IPS DF 4.7 (cell line): Measurements from ENCODE around the gene DDX41.
"Not testable (repeated sequence)": the region's sequence is repeated elsewhere in the genome, so short reads cannot be mapped to it uniquely, and the experiment has no call there.

ENCODE experiments used
- DNase-seq: peaks from one replicate; pipeline ENCODE4 v3.0.0-alpha.2; 2013; ENCODE audit warnings: low spot score; ENCODE audit errors: extremely low read depth

Gene DDX41

DNA sequence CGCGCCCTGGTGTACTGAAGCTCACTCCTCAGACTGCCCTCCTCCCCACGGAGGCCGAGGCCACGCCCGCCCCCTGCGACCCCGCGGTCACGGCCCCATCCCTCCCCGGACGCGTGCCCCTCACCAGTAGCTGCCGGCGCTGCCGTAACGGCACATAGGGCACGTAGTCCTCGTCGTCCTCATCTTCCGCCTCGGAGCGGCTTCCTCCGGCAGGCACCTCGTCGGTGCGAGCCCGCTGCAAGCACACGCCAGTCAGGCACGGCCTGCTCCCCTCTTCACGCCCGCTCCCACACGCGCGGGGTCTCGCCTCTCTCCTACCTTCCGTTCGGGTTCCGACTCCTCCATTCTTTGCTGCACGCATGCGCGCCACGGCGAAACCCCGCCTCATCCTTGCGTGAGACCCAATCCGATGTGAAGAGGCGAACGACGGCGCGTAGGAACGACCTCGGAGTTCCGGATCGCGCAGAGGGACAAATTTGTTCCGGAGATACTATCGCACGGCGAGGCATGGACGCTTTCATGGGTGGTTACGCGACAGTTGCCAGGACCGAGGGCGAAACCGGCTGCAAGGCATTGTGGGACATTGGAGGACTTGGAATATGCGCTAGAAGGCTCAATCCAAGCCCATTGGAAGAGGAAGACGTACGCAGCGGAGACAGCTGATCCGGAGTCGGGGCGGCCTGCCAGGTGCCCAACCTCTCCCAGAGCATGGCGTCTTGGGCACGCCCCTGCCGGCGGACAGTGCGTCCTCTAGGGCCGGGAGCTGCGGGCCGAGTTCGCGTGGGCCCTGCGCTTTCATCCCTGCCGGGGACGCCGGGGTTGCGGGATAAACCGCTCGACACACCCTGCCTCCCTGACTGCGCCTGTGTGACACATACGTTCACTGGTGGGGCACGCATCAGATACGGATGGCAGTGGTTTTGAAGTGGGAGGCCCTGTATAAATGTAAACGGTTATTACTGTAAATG lies at the start of gene DDX41:
Gene DDX41, minus strand, starts transcription at position 361 of the 968 bp plus-strand sequence. Its CDS starts 16 bp downstream, at position 345.
- DNase-seq = peak; percentile 95

- DNase-seq = no peak
Observed at GRCh38 chr5:177565046-177565445, 48.3 kb upstream of the DDX41 start.

GRCh38 chr5:177559446-177559941 lies 42.7 kb upstream of the DDX41 start:
- not testable (repeated sequence) for DNase-seq

DNA sequence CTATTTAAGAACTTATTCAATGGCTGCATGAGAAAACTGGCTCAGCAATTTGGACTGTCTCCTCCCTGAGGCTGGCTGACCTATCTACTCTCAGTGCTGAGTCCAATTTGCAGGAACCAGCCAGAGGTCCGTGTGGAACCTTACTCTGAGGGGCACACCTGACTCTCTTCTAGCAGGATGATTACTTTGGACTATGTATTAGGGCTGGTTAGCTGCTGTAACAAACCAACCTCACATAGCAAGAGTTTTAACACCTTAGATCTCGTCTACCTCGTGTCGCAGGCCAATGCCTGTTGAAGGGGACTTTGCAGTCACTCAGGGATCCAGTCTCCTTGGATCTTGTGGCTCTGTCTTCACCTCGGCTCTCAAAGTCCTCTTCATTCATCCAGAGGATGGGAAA lies 41.0 kb upstream of the DDX41 start:
- DNase-seq = no peak

- DNase-seq = no peak
Observed at GRCh38 chr5:177557041-177557647, 40.4 kb upstream of the DDX41 start.

- no peak for DNase-seq
Observed at GRCh38 chr5:177555665-177556064, 38.9 kb upstream of the DDX41 start.

DNA sequence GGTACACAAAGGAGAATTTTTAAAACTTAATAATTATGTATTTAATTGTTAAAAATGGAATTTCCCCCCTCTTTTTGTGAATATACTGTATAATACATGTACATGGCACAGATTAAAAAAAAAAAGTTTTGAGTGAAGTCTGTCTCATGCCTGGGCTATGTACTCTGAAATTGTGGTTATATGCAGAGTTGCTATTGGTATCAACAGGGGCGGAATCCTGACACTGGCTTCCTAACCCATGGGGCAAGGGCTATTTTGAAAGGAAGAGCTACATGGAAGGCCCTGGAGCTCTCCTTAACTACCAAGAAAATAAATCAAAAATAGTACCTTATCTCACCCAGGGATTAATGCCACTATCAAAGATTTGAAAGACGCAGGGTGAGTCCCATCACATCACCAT lies 38.5 kb upstream of the DDX41 start:
- DNase-seq = no peak

- no peak for DNase-seq
Observed at GRCh38 chr5:177554474-177555111, 37.8 kb upstream of the DDX41 start, which contains the start of gene FAM193B. FAM193B (minus strand) TSS chr5:177554563; CDS start chr5:177554458, 105 bp downstream.

GRCh38 chr5:177553671-177554429 lies 37.1 kb upstream of the DDX41 start:
- DNase-seq = no peak

DNA sequence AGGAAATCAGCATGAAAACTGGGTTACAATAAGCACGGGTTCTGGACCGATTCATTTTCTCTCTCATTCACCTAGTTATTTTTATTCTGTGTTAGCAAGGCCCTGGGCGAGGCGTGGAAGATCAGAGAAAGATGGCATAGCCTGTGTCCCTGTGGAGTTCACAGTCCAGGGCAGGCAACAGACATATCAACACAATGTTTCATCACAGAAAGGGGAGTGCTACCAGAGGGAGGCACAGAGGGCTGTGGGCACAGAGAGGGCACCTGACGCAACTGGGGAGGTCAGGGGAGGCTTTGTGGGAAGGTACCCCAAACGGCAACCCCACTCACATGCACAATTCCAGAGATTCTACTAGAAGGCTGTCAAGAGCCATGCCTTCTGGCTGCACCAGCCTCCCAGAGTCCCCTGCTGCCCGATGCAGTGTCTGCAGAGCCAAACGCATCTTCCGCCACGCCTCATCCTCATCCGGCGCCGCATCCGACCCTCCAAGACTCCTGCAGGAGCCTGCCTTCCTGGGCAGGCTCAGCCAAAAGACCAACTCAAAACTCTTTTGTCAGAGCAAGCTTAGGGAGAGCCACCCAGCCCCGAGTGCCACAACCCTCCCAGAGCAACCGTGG lies 36.2 kb upstream of the DDX41 start:
- no peak for DNase-seq

- no peak for DNase-seq
Observed at GRCh38 chr5:177550122-177550521, 33.4 kb upstream of the DDX41 start.

DNA sequence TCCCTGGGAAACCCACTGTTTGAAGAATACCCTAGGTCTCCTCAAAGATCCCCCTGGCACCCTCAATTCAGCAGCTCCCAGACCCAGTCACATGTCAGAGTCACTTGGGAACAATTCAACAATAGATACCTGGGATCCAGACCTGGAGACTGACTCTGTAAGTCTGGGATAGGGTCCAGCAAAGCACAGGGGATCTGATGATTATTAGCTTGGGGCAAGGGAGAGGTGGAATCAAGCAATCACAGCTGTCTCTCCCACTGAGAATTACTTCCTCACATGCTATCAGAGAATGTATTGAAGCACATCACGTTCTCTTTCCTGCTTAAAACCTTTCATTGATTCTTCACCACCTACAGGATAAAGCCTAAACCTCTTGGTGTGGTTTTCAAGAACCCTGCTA lies 31.7 kb upstream of the DDX41 start:
- DNase-seq = no peak

DNA sequence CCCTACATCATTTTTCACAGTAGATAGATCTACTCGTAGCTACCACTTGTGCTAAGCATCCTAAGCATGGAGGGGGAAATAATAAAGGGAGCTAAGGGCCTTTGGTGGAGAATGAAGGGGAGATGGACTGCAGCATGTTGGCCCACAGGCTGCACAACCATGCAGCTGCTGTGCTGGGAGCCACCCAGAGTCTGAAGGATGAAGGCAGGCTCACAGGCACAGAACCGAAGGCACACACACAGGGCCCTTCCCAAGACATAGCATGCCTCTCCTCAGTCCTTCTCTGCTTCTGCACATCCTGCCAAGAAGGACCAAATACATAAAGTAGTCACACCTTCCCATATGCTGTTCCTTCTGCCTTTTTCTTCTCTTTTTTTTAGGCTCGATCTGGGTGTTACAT lies 31.0 kb upstream of the DDX41 start:
- DNase-seq = no peak

- DNase-seq = no peak
Observed at GRCh38 chr5:177546258-177546741, 29.5 kb upstream of the DDX41 start.

DNA sequence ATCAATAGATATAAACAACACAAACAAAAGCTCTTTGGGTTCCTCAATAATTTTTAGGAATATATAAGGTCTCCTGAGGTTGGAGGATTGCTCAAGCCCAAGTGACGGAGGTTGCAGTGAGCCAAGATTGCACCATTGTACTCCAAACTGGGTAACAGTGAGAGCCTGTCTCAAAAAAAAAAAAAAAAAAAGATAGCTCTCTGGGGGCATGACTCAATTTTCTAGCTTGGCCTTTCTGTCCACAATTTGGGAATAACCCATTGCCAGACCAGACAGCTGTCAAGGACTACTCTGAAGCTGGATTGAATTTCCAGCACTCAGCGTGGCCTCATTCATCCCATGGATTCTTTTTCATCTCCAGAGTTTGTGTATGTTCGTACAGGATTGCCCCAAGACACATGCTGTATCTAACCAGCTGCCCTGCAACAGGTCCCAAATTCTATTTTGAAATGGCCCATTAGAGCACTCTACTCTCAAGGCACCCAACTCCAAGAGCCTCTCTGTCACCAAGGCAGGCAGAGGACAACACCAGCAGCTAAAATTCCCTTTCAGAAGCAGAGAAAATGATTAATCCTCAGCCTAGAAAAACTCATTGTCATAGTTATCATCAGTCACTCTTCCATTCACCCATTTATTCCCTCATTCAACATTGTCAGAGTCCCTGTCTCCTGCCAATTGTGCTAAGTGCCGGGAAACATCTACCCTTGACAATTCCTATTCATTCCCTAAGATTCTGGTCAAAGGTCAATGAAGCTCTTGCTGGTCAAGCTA lies 28.9 kb upstream of the DDX41 start:
- DNase-seq = no peak

DNA sequence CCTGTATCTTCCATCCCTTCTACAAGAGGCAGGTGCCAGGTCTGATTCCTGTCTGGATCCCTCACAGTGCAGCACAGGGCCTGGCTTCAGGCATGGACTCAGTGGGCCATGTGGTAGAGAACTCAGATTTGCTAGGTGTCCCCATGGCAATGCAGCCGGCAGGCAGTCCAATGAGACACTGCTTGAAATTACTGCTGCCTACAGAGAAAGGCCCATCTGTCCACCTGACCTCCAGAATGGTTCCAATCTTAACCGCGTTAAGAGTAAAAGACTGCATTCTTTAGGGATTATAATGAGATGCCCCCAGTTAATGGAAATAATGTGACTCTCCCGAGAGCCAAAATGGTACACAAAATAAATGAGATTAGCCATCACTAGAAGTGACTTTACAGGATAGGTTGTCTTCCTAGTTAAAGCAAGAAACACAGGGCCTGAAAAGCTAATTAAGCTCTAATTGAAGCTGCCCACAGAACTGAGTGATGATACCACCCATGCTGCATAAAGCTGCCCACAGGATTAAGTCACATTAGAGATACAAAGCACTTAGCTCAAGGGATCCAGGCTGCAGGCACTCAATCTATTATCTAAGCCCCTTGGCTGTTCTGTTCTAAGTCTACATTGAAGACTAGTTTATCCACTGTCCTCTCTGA lies 26.2 kb upstream of the DDX41 start:
- no peak for DNase-seq

- DNase-seq = no peak
Observed at GRCh38 chr5:177540438-177540837, 23.7 kb upstream of the DDX41 start.

DNA sequence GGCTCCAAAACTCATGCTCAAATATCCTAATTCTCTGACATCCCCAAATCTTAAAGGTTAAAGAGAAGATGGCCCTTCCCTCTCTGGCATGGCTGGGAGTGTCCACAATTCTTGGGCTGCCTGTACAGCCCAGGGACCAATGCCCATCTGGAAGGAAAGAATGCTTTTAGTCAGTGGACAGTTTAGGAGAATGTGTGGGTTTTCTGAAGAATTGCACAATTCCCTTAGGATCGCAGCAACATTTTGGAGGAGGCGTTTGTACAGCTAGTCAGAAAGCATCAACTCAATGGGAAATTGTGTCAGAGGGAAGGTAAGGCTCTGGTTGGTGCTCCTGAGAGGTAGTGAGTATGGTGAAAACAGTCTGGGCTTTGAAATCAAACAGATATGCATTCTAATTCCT lies 22.6 kb upstream of the DDX41 start:
- no peak for DNase-seq

DNA sequence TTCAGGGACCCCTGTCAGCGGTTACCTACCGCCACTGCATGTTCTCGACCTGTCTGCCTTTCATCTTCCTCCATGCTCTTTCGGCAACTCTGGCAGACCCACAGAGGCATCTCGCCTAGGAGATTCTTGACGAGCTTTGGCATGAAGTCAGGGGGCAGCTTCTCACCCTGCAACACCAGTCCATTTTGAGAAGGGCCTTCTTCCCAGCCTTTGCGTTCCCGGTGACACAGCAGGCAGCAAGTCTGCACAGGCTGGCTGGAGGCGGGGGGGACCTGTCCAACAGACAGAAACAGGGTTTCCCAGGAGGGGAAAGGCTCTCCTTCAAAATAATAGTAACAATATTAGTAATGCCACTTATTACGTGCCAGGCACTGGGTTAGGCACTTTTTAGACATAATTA lies 22.1 kb upstream of the DDX41 start:
- DNase-seq = no peak
